Subcutaneous adipose tissue (tissue), 4 donors: ENCODE data around the gene PDCL3. TPM values are rescaled to one million over a fixed set of nuclear protein-coding genes. Genes with fewer than 3 reads are reported as not detected.

ENCODE experiments used
- CTCF ChIP-seq: fragments of 450-650 bp; IDR thresholded peaks from one replicate; pipeline ENCODE4 v1.5.1; 2016; ENCODE audit warnings: low read depth, mild to moderate bottlenecking, control low read depth, antibody characterized with exemption, moderate library complexity
- total RNA-seq, 4 donors: library from RNA; depleted of rRNA; stranded (reverse); fragments of >200 nt; gene quantifications; one replicate each; pipeline ENCODE4 v1.1.0, GENCODE V29; 2016

The PDCL3 gene
- total RNA-seq, 4 donors from 2014 or later = 9.2 to 17.6 (median 12.3) TPM

GRCh38 chr2:100599566-100599965 is 36.8 kb downstream of the PDCL3 start:
- no peak for TF ChIP-seq CTCF

- TF ChIP-seq CTCF = no peak
These were observed 38.9 kb downstream of the PDCL3 start for GRCh38 chr2:100601661-100602060.

GRCh38 chr2:100603414-100603813 is 40.6 kb downstream of the PDCL3 start:
- TF ChIP-seq CTCF = no peak

- no peak for TF ChIP-seq CTCF
These were observed 41.3 kb downstream of the PDCL3 start for GRCh38 chr2:100603948-100604633.

- no peak for TF ChIP-seq CTCF
These were observed 43.5 kb downstream of the PDCL3 start for GRCh38 chr2:100606332-100606725.

- no peak for TF ChIP-seq CTCF
These were observed 44.0 kb downstream of the PDCL3 start for GRCh38 chr2:100606726-100607343.

GRCh38 chr2:100610381-100610831 is 47.6 kb downstream of the PDCL3 start:
- no peak for TF ChIP-seq CTCF
